ENCODE measurements around the gene SOX6. TPM values are rescaled to one million over a fixed set of nuclear protein-coding genes. Genes with fewer than 3 reads are reported as not detected.
"Not testable (repeated sequence)": the region's sequence is repeated elsewhere in the genome, so short reads cannot be mapped to it uniquely, and the experiment has no call there.

The SOX6 gene
- total and polyA plus RNA-seq, 2 donors: 1.6 to 12.8 TPM

DNA sequence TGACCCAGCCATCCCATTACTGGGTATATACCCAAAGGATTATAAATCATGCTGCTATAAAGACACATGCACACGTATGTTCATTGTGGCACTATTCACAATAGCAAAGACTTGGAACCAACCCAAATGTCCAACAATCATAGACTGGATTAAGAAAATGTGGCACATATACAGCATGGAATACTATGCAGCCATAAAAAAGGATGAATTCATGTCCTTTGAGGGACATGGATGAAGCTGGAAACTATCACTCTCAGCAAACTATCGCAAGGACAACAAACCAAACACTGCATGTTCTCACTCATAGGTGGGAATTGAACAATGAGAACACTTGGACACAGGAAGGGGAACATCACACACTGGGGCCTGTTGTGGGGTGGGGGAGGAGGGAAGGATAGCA lies 209.4 kb downstream of the SOX6 start:
- H3K4me1 ChIP-seq (ENCODE audit: insufficient read depth); H3K36me3 ChIP-seq (ENCODE audit: insufficient read depth); DNase-seq (ENCODE audit: extremely low spot score); H3K27ac ChIP-seq (ENCODE audit: low read depth); H3K4me3 ChIP-seq (ENCODE audit: low read depth, low read length): not testable (repeated sequence)
- WGBS: 93% methylated on average over 2 of the region's 2 CpGs

DNA sequence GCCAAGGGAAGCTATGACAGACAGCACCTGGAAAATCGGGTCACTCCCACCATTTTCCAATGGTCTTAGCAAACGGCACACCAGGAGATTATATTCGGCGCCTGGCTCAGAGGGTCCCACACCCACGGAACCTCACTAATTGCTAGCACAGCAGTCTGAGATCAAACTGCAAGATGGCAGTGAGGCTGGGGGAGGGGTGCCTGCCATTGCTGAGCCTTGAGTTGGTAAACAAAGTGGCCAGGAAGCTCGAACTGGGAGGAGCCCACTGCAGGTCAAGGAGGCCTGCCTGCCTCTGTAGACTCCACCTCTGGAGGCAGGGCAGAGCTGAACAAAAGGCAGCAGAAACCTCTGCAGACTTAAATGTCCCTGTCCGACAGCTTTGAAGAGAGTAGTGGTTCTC lies 214.7 kb downstream of the SOX6 start:
- H3K27ac ChIP-seq (ENCODE audit: low read depth); DNase-seq (ENCODE audit: extremely low spot score); H3K4me3 ChIP-seq (ENCODE audit: low read depth, low read length); H3K36me3 ChIP-seq (ENCODE audit: insufficient read depth); H3K4me1 ChIP-seq (ENCODE audit: insufficient read depth): not testable (repeated sequence)
- 91% methylated on average over 7 of the region's 7 CpGs for WGBS

DNA sequence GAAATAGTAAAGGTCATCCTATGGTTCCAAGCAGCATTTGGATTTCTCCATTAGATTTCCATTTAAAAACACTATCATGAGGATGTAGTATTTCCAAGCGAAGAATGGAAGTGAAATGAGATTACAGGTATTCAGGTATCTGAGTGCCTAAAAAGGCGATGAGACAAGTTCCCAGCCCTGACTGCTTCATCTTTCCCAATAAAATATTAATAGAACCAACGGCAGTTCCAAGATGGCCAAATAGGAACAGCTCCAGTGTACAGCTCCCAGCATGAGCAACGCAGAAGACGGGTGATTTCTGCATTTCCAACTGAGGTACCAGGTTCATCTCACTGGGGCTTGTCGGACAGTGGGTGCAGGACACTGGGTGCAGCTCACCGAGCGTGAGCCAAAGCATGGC lies 215.2 kb downstream of the SOX6 start:
- H3K27ac ChIP-seq (ENCODE audit: low read depth); H3K4me3 ChIP-seq (ENCODE audit: low read depth, low read length); H3K4me1 ChIP-seq (ENCODE audit: insufficient read depth); DNase-seq (ENCODE audit: extremely low spot score); H3K36me3 ChIP-seq (ENCODE audit: insufficient read depth): not testable (repeated sequence)
- WGBS: 96% methylated on average over 8 of the region's 8 CpGs

DNA sequence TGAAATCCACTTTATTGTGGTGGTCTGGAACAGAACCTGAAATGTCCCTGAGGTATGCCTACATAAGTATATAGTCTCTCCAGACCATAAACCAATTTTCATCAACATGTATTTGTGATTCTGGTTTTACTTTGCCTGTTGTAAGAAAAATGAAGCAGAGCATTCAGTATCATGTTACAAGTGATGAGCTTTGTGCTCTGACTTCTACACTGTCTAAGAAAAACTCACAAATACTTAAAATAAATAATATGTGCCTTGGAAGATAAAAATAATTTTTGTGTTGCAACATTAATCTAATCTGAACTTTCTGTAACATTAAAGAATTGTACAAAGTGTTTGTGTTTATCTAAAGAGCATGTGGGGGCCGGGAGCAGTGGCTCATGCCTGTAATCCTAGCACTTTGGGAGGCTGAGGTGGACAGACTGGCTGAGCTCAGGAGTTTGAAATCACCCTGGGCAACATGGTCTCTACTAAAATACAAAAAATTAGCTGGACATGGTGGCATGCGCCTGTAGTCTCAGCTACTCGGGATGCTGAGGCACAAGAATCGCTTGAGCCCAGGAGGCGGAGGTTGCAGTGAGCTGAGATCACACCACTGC lies 219.5 kb downstream of the SOX6 start:
- H3K27ac ChIP-seq (ENCODE audit: low read depth): no peak overlapping the region
- H3K36me3 ChIP-seq (ENCODE audit: insufficient read depth): no peaks in the 10 kb centered on the region
- no peaks in the 10 kb centered on the region for H3K4me1 ChIP-seq (ENCODE audit: insufficient read depth)
- no peak for DNase-seq (ENCODE audit: extremely low spot score)
- 92% methylated on average over 5 of the region's 5 CpGs for WGBS
- H3K4me3 ChIP-seq (ENCODE audit: low read depth, low read length): no peak overlapping the region

DNA sequence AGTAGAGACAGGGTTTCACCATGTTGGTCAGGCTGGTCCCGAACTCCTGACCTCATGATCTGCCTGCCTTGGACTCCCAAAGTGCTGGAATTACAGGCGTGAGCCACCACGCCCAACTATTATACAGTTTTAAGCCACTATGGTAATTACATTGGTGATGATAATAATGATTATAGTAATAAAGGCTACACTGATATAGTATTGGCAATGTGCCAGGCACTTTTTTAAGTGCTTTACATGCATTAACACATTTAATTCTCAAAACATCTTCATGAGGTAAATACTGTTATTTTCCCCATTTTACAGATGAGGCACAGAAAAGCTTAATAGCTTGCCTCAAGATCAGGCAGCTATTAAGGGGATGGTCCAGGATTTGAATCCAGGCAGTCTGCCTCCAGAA lies 222.5 kb downstream of the SOX6 start:
- Histone ChIP-seq H3K27ac (ENCODE audit: low read depth) (no peak overlapping the region), H3K4me3 (ENCODE audit: low read depth, low read length) (no peak overlapping the region), H3K36me3 (ENCODE audit: insufficient read depth) (no peaks in the 10 kb centered on the region), H3K4me1 (ENCODE audit: insufficient read depth) (no peaks in the 10 kb centered on the region)
- DNase-seq (ENCODE audit: extremely low spot score): no peak
- WGBS: 92% methylated on average over 3 of the region's 3 CpGs

DNA sequence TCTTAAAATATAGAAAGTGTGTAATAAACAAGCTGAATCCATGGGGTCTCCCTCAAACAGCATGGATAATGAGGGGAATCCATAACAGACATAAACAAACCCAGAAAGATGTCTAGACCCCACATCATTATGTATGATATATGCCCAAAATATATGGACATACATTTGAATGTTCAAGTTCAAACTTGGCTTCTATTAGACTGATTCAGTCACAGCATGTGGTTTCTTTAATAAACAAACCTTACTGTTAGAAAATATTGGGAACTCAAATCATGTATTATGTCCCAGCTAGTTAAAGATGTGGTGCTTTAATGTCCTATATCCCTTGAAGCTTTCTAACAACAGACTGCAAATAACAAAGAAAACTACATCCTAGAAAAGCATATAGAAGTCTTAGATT lies 228.6 kb downstream of the SOX6 start:
- H3K4me1 ChIP-seq (ENCODE audit: insufficient read depth): no peaks in the 10 kb centered on the region
- no peak overlapping the region for H3K4me3 ChIP-seq (ENCODE audit: low read depth, low read length)
- H3K36me3 ChIP-seq (ENCODE audit: insufficient read depth): no peaks in the 10 kb centered on the region
- H3K27ac ChIP-seq (ENCODE audit: low read depth): no peak overlapping the region
- DNase-seq (ENCODE audit: extremely low spot score): no peak

DNA sequence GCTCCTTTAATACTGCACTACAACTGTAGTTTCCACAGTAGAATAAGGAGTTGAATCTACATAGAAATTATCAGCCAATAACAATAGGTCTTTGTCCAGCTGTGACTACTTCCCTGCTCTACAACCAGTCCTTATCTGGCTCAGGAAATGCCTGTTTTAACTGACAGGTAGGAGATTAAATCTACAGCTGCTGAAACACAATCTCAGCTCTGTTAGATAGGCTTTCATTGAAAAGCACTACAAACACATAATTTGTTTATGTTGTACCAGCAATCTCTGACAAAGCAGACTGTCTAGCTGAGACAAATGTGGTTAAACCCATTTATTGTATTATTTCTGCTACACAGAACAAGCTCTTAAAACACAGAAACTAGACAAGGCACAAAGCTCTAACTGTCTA lies 230.0 kb downstream of the SOX6 start:
- H3K4me3 ChIP-seq (ENCODE audit: low read depth, low read length): no peak overlapping the region
- no peak overlapping the region for H3K27ac ChIP-seq (ENCODE audit: low read depth)
- H3K36me3 ChIP-seq (ENCODE audit: insufficient read depth): no peaks in the 10 kb centered on the region
- no peaks in the 10 kb centered on the region for H3K4me1 ChIP-seq (ENCODE audit: insufficient read depth)
- DNase-seq (ENCODE audit: extremely low spot score): no peak

DNA sequence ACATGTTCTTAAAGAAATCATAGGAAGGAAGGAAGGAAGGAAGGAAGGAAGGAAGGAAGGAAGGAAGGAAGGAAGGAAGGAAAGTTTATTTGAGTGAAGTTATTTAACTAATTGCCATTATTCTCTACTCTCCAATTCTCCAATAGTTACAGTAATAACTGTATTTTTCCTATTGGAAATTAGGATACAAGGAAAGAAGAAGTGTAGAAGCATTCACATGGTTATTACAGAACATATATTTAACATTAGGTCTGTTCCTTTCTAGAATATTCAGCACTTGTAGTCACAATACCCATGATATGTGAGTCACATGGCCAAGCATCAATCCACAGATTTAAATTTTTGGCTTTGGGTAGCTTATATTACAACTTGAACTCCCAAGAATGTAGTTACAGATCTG lies 230.6 kb downstream of the SOX6 start:
- no peaks in the 10 kb centered on the region for H3K36me3 ChIP-seq (ENCODE audit: insufficient read depth)
- no peaks in the 10 kb centered on the region for H3K4me1 ChIP-seq (ENCODE audit: insufficient read depth)
- DNase-seq (ENCODE audit: extremely low spot score): no peak
- no peak overlapping the region for H3K4me3 ChIP-seq (ENCODE audit: low read depth, low read length)
- H3K27ac ChIP-seq (ENCODE audit: low read depth): no peak overlapping the region

DNA sequence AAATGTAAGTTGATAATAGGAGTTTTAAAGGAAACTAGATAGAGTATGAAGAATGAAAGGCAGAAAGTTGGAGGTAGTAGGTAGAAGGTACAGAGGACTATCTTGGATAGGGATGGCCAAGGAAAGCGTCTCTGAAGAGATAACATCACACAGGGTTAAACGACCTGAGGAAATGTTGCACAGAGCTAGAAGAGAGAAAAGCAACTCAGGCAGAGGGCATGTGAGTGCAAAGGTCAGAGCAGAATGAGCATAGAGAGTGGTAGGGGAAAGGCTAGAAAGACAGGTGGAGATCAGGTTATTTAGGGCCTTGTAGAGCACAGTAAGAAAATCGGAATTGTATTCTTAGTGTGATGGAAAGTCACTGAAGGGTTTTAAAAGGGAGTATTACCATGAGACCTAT lies 232.0 kb downstream of the SOX6 start:
- DNase-seq (ENCODE audit: extremely low spot score): no peak
- Histone ChIP-seq H3K36me3 (ENCODE audit: insufficient read depth) (no peaks in the 10 kb centered on the region), H3K27ac (ENCODE audit: low read depth) (no peak overlapping the region), H3K4me3 (ENCODE audit: low read depth, low read length) (no peak overlapping the region), H3K4me1 (ENCODE audit: insufficient read depth) (no peaks in the 10 kb centered on the region)
- WGBS: 78% methylated on average over 3 of the region's 3 CpGs

DNA sequence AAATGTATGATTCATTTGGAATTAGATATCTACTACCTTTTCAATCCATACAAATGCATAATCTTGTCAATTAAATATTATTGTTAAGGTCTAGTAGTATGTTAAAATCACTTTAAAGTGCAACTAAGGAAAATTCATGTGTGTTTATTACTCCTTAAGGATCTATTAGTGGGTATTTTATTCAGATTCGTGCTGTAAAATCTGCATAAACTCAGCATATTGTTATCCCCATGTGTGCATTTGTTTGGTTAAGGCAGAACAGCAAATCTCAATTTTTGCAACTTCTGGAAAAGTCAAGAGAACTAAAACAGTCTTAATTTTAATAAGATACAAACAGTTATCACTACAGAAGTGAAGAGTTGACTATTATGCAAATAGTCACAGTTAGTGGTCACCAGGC lies 234.5 kb downstream of the SOX6 start:
- 86% methylated on average over 1 of the region's 1 CpG for WGBS
- no peak overlapping the region for H3K27ac ChIP-seq (ENCODE audit: low read depth)
- no peaks in the 10 kb centered on the region for H3K4me1 ChIP-seq (ENCODE audit: insufficient read depth)
- H3K36me3 ChIP-seq (ENCODE audit: insufficient read depth): no peaks in the 10 kb centered on the region
- no peak for DNase-seq (ENCODE audit: extremely low spot score)
- no peak overlapping the region for H3K4me3 ChIP-seq (ENCODE audit: low read depth, low read length)

DNA sequence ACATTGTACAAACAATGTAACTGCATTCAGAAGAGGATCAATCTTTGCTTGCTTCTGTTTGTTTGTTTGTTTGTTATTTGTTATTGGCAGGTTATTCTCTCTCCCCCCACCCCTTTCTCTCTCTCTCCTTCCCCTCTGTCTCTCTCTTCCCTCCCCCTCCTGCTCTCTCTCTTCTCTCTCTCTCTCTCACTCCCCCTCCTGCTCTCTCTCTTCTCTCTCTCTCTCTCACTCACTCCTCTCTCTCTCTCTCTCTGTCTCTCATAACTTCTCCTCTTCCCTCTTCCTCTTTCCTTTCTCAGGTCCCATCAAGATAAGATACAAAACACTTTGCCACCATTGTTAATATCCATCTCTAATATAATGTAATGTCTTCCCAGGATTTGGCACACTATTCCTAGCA lies 236.3 kb downstream of the SOX6 start:
- Histone ChIP-seq H3K4me1 (ENCODE audit: insufficient read depth) (no peaks in the 10 kb centered on the region), H3K4me3 (ENCODE audit: low read depth, low read length) (no peak overlapping the region), H3K36me3 (ENCODE audit: insufficient read depth) (no peaks in the 10 kb centered on the region), H3K27ac (ENCODE audit: low read depth) (no peak overlapping the region)
- no peak for DNase-seq (ENCODE audit: extremely low spot score)

DNA sequence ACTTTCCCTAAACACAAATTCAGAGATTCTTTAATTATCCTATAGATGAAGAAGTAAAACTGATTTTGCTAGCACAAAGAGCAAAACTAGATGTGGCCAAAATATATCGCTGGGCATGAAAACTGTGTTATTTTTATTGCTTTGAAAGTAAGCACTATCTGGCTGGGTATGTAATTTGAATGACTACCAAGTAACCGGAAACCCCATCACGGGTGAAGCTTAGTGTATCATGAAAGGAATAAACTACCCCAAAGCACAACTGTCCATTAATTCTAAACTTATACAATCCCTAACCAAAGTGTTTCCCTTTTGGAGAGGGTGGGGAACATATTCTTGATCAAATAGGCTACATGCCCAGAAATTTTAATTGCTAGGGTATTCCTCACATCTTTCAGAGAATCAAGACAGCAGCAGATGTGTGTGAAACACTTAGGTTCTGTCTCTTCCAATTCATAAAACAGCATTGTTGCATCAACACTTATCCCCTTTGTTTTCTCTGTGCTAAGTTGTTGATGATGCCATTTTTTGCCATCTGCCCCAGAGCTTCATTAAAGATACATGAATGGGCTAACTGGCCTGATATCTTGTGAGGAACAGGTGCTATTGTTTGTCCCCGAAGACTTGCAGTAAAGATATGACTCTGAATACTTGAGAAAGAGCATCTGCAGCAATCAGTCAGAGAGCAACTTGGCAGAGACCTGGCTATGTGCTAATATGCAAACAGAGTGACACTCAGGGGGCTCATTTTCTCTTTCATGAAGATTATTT lies 238.2 kb downstream of the SOX6 start:
- 48% methylated on average over 4 of the region's 4 CpGs for WGBS
- H3K4me1 ChIP-seq (ENCODE audit: insufficient read depth): no peaks in the 10 kb centered on the region
- H3K27ac ChIP-seq (ENCODE audit: low read depth): no peak overlapping the region
- DNase-seq (ENCODE audit: extremely low spot score): no peak
- H3K4me3 ChIP-seq (ENCODE audit: low read depth, low read length): no peak overlapping the region
- no peaks in the 10 kb centered on the region for H3K36me3 ChIP-seq (ENCODE audit: insufficient read depth)

DNA sequence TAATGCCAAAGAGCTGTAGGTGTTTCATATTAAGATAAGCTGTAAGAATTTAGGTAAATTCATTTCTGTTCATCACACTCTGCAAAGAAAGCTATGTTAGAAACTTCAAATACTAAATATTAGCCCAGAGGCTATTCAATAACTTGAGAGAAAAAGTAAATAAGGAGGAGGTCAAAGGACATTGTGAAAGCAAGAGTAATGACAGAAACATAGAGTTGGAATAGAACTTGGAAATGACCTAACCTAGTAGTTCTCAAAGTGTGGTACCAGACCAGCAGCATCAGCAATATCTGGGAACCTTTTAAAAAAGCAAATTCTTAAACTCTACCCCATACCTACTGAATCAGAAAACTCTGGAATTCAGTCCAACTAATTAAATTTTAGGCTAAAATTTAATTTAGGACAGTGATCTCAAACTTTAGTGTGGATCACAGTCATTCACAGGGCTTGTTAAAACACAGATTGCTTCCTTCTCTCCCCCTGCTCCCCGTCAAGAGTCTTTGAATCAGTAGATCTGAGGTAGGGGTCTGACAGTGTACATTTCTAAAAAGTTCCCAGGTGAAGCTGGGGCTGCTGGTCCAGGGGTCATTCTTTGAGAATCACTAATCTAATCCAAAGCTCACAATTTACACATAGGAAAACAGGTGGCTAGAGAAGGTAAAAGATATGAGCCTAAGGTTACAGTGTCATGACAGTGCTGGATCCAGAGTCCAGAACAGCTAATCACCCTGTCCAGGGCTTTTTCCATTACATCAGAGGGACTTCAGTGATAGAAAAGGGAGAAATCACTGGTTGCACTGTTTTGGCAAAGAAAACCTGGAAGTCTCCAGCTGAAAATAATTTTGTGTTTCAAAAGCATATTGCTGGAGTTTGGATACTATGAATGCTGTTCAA lies 241.1 kb downstream of the SOX6 start:
- no peaks in the 10 kb centered on the region for H3K36me3 ChIP-seq (ENCODE audit: insufficient read depth)
- no peak for DNase-seq (ENCODE audit: extremely low spot score)
- H3K27ac ChIP-seq (ENCODE audit: low read depth): no peak overlapping the region
- WGBS: 93% methylated on average over 1 of the region's 1 CpG
- no peak overlapping the region for H3K4me3 ChIP-seq (ENCODE audit: low read depth, low read length)
- H3K4me1 ChIP-seq (ENCODE audit: insufficient read depth): no peaks in the 10 kb centered on the region

DNA sequence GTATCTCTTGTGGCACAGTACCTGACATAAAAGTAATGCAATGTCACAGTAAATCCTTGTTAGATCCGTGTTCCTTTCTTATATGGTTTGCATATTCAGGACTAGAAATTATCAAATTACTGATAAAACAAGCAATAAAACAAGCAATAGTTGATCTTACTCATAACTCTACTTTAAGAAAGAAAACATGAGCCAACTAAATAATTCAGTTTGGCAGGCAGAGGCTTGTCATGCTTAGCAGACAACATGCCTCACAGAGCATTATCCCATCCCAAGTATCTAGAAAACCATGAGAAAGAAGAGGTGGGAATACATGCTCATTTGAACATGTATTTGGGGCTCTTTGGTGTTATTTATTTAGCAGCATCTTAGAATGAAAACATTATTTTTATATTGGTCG lies 241.9 kb downstream of the SOX6 start:
- H3K4me1 ChIP-seq (ENCODE audit: insufficient read depth): no peaks in the 10 kb centered on the region
- H3K4me3 ChIP-seq (ENCODE audit: low read depth, low read length): no peak overlapping the region
- WGBS: 59% methylated on average over 2 of the region's 2 CpGs
- DNase-seq (ENCODE audit: extremely low spot score): no peak
- H3K27ac ChIP-seq (ENCODE audit: low read depth): no peak overlapping the region
- H3K36me3 ChIP-seq (ENCODE audit: insufficient read depth): no peaks in the 10 kb centered on the region

Data from urinary bladder (tissue), 4 donors.